Adrenal gland (tissue), 12 donors: Measurements from ENCODE around the gene MRPL45. TPM values are rescaled to one million over a fixed set of nuclear protein-coding genes. Genes with fewer than 3 reads are reported as not detected.

ENCODE experiments used
- DNase-seq, 7 donors: peaks; one replicate each; pipeline ENCODE4 v3.0.0-alpha.2; 2019 to 2020
- H3K27ac ChIP-seq, 5 donors: fragments of 200-600 bp; sonication (generic) in 4 of 5; 1 replicate in 3 of 5; 2 replicates in 2 of 5; pipeline versions ENCODE4 v1.5.1 to v1.8.0; 2016 to 2020; ENCODE audit warnings: mild to moderate bottlenecking in 1 of 5
- H3K27me3 ChIP-seq: fragments of 200-600 bp; 2 replicates; pipeline ENCODE4 v1.8.0; 2021
- H3K36me3 ChIP-seq, 2 donors: fragments of 200-600 bp; replicated peaks in 1 of 2; 1 replicate in 1 of 2; 2 replicates in 1 of 2; pipeline versions ENCODE4 v1.5.1 to v1.8.0; 2018 to 2022
- H3K4me1 ChIP-seq, 2 donors: fragments of 200-600 bp; replicated peaks in 1 of 2; 1 replicate in 1 of 2; 2 replicates in 1 of 2; pipeline versions ENCODE4 v1.5.1 to v1.8.0; 2018 to 2021
- H3K4me3 ChIP-seq, 4 donors: fragments of 200-600 bp; sonication (generic) in 3 of 4; one replicate each; pipeline ENCODE4 v1.5.1; 2016 to 2018
- H3K9me3 ChIP-seq, 3 donors: fragments of 200-600 bp; sonication (generic) in 1 of 3; replicated peaks in 1 of 3; 1 replicate in 2 of 3; 2 replicates in 1 of 3; pipeline versions ENCODE4 v1.5.1 to v1.8.0; 2016 to 2021
- CTCF ChIP-seq, 6 experiments: fragments of 450-650 bp in 4 of 6; fragments of 200-600 bp in 2 of 6; sonication (generic) in 1 of 6; IDR thresholded peaks; 1 replicate in 5 of 6; 2 replicates in 1 of 6; pipeline versions ENCODE4 v1.5.1 to v1.8.0; 2016 to 2021; ENCODE audit warnings: antibody characterized with exemption in 6 of 6, mild to moderate bottlenecking in 2 of 6, moderate library complexity in 1 of 6
- POLR2A ChIP-seq, 2 donors: fragments of 450-650 bp; IDR thresholded peaks; one replicate each; pipeline ENCODE4 v1.6.1; 2017; ENCODE audit warnings: antibody characterized with exemption in 2 of 2, mild to moderate bottlenecking in 2 of 2, moderate library complexity in 1 of 2
- WGBS, 4 donors: extraction: QIAGEN DNeasy Blood & Tissue Kit in 2 of 4; methylation state at CpG; one replicate each; pipeline versions ENCODE4 v1.1.5 to v1.1.7; 2013 to 2017; 5-methylcytosine and 5-hydroxymethylcytosine counted together
- intact Hi-C, 2 donors: fragments of 100-400 bp; cut with DNase I; formaldehyde crosslinking; loops; one replicate each; pipeline versions ENCODE4 v1.14.1 to v1.15.0; 2022 to 2023
- polyA plus RNA-seq, 3 donors: library from polyadenylated mRNA; stranded (reverse); fragments of 200-250 nt in 2 of 3; fragments of 350-450 nt in 1 of 3; fragmentation: Illumina TruSeq in 1 of 3; extraction: RNeasy Lipid Tissue Mini Kit (QIAGEN cat#74804) in 1 of 3; gene quantifications; one replicate each; pipeline ENCODE4 v1.2.3, GENCODE V29; 2013 to 2014
- total RNA-seq, 9 donors: library from RNA; depleted of rRNA in 4 of 9; stranded (reverse); fragments of >200 nt in 4 of 9; fragments of 120-200 nt in 1 of 9; fragmentation: NEBNext Ultra II Directional in 1 of 9; extraction: Animal tissue kit (Norgen Biotek cat#: 25700) in 1 of 9; gene quantifications; one replicate each; pipeline versions ENCODE4 v1.1.0 to v1.2.4, GENCODE V29; 2013 to 2023
- donor health status: healthy with polysubstance abuse.
- donor health status: Bipolar disorder and iron deficiency.
- donor health status: DM: yes; HTN: yes; CAD: no.
- donor health status: DM: no; HTN: no; CAD: no.
- donor health status: DM: no; HTN: no; CAD: no.
- donor health status: DM: yes; HTN: yes; CAD: no.

MRPL45 gene
- total and polyA plus RNA-seq, 12 donors: 12.7 to 62.8 (median 37.2) TPM

DNA sequence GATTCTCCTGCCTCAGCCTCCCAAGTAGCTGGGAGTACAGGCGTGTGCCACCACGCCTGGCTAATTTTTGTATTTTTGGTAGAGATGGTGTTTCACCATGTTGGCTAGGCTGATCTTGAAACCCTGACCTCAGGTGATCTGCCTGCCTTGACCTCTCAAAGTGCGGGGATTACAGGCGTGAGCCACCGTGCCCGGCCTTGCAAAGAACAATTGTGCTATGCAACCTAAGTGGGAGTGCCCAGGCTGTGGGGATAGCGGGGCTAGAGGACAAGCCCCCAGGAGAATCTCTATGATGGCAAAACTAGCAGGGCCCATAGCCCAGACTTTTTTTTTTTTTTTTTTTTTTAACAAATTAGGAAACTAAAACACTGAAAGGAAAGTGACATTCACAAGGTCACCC, 48.8 kb downstream of the MRPL45 start:
- H3K4me3 ChIP-seq: no peak overlapping the region
- DNase-seq: no peak
- H3K27me3 ChIP-seq: no peaks in the 10 kb centered on the region
- no peaks in the 10 kb centered on the region for H3K9me3 ChIP-seq
- no peaks in the 10 kb centered on the region for H3K4me1 ChIP-seq
- TF ChIP-seq POLR2A (IDR thresholded peaks at IDR 0.05) (no peak), CTCF (IDR thresholded peaks at IDR 0.05) (no peak)
- WGBS, 4 donors: 64 to 75% (median 72%) methylated on average over 6 to 7 of the region's 7 CpGs
- no peaks in the 10 kb centered on the region for H3K36me3 ChIP-seq
- H3K27ac ChIP-seq: no peak overlapping the region
- intact Hi-C loops: loop anchor here in 1 of 2 donors (10.0 kb wide), 1 partner anchor 139 kb away; no protein-coding TSS in a partner anchor

- peak overlapping the region in 1 of 5 donors; percentile 17 for H3K27ac ChIP-seq
- H3K4me1 ChIP-seq: peaks cover 7 to 20% of the 10 kb centered on the region in 2 donors
- WGBS, 4 donors: 13 to 14% (median 14%) methylated on average over 8 of the region's 8 CpGs
- peak; percentile 84 to 96 (median 88) for DNase-seq
- TF ChIP-seq POLR2A (IDR thresholded peaks at IDR 0.05) (no peak), CTCF (IDR thresholded peaks at IDR 0.05) (peak; percentile 77 to 95 (median 91))
- intact Hi-C loops: loop anchor here in 1 of 2 donors (2.0 to 10.0 kb wide), 2 partner anchors 66 to 136 kb away; no protein-coding TSS in a partner anchor
- no peaks in the 10 kb centered on the region for H3K36me3 ChIP-seq
- no peaks in the 10 kb centered on the region for H3K9me3 ChIP-seq
- H3K4me3 ChIP-seq: no peak overlapping the region
- no peaks in the 10 kb centered on the region for H3K27me3 ChIP-seq
Measured at GRCh38 chr17:38349097-38349730, 52.2 kb downstream of the MRPL45 start.

DNA sequence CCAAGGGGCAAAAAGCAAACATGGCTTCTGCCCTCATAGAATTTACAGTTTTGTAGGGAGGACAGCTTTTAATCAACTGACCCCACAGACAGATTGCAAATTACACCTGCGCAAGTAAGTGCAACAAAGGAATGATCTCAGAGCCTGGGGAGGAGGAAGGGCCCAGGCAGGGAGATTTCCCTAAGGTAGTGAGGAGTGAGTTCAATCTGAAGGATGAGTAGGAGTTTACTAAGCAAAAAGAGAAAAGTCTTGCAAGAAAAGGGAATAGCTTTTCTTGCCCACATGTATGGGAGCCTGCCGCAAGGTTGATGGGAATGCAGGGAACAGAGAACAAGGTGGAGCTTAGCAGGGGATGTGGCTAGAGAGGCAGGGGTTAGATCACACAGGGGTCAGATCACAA, 53.1 kb downstream of the MRPL45 start:
- DNase-seq: no peak
- Histone ChIP-seq H3K4me1 (peaks cover 7 to 28% of the 10 kb centered on the region in 2 donors), H3K4me3 (no peak overlapping the region), H3K27me3 (no peaks in the 10 kb centered on the region), H3K9me3 (no peaks in the 10 kb centered on the region), H3K27ac (peak overlapping the region in 1 of 5 donors; percentile 17), H3K36me3 (no peaks in the 10 kb centered on the region)
- intact Hi-C loops: loop anchor here in 1 of 2 donors (5.0 kb wide), 1 partner anchor 67 kb away; no protein-coding TSS in a partner anchor
- TF ChIP-seq POLR2A (IDR thresholded peaks at IDR 0.05): no peak
- TF ChIP-seq CTCF (IDR thresholded peaks at IDR 0.05): no peak
- WGBS, 4 donors: 91 to 99% (median 94%) methylated on average over 2 of the region's 2 CpGs

DNA sequence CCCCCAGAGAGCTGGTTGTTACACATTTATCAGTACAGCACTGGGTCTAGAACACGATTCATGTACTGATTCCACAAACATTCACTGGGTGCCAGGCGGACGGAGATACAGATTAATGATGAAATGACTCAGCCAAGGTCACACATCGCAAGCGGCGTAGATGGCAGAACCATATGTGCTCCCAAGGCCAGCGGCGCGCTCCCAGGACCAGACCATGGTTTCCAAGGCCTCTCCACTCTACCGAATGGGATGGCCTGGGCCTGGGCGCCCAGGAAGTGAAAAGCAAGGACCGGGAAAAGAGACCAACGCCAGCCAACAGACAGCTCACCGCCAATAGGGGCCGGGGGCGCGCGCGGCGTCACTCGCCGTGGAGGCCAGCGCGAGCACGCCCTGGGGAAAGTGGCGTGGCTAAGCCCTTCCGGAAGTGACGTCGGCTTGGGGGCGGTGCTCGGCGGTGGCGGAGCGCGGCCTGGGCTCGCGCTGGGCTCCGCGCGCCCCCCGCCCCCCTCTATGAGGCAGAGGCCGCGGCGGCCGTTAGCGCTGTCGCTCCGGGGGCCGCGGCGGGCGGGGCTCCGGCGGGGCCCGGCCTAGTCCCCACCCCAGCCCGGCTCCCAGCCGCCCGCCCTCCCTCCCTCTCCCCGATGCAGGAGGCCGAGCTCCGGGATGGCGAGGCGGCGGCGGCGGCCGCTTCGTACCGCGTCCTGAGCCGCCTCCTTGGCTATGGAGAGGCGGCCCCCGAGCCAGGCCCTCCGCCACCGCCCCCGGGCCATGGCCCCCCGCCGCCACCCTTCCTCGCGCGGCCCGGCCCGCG, 54.6 kb downstream of the MRPL45 start, which contains the start of gene SOCS7:
Gene SOCS7, plus strand, starts transcription at position 433 of the 811 bp plus-strand sequence. Its CDS starts 209 bp downstream, at position 642.
- DNase-seq: peak; percentile 92 to 96 (median 94)
- Histone ChIP-seq H3K9me3 (no peaks in the 10 kb centered on the region), H3K27ac (peak within 1 kb of the TSS in 4 of 5 donors; percentile 61 to 92 (median 90)), H3K4me1 (peaks cover 7 to 42% of the 10 kb centered on the region in 2 donors), H3K27me3 (no peaks in the 10 kb centered on the region), H3K36me3 (no peaks in the 10 kb centered on the region), H3K4me3 (peak within 1 kb of the TSS; percentile 21 to 92 (median 57))
- TF ChIP-seq POLR2A (IDR thresholded peaks at IDR 0.05) (peak; percentile 36 to 67), CTCF (IDR thresholded peaks at IDR 0.05) (no peak)
- intact Hi-C loops: loop anchor here in 1 of 2 donors (5.0 kb wide), 1 partner anchor 66 kb away; no protein-coding TSS in a partner anchor
- WGBS, 4 donors: 3 to 9% (median 4%) methylated on average over 2 to 81 of the region's 84 CpGs
